HG03280 (cell line): ENCODE measurements around the gene COMMD3.
"Not testable (repeated sequence)": the region's sequence is repeated elsewhere in the genome, so short reads cannot be mapped to it uniquely, and the experiment has no call there.

Experiments used
- ATAC-seq: cut with Tn5 transposase; IDR thresholded peaks from one replicate; pipeline ENCODE4 v1.9.1; 2021; ENCODE audit warnings: mild to moderate bottlenecking, moderate library complexity; ENCODE audit not compliant: unreplicated experiment

The COMMD3 gene

GRCh38 chr10:22316286-22317075, at the start of gene COMMD3:
Gene COMMD3 (plus strand): TSS chr10:22316388. CDS start chr10:22316418, 30 bp downstream.
- peak; percentile 63 for ATAC-seq

- no peak for ATAC-seq
Observed at GRCh38 chr10:22268503-22268902, 47.7 kb upstream of the COMMD3 start.

GRCh38 chr10:22271786-22272185, 44.4 kb upstream of the COMMD3 start:
- no peak for ATAC-seq

GRCh38 chr10:22278441-22278782, 37.8 kb upstream of the COMMD3 start:
- ATAC-seq, result no peak

- no peak for ATAC-seq
Observed at GRCh38 chr10:22280078-22280477, 36.1 kb upstream of the COMMD3 start.

- ATAC-seq, result no peak
Observed at GRCh38 chr10:22285130-22285529, 31.1 kb upstream of the COMMD3 start.

- ATAC-seq, result no peak
Observed at GRCh38 chr10:22293747-22294404, 22.3 kb upstream of the COMMD3 start.

- no peak for ATAC-seq
Observed at GRCh38 chr10:22294694-22295093, 21.5 kb upstream of the COMMD3 start.

- no peak for ATAC-seq
Observed at GRCh38 chr10:22301193-22301592, 15.0 kb upstream of the COMMD3 start.

- no peak for ATAC-seq
Observed at GRCh38 chr10:22303461-22303860, 12.7 kb upstream of the COMMD3 start.

GRCh38 chr10:22305721-22306120, 10.5 kb upstream of the COMMD3 start:
- no peak for ATAC-seq

- peak; percentile 93 for ATAC-seq
Observed at GRCh38 chr10:22308390-22308789, 7.8 kb upstream of the COMMD3 start.

GRCh38 chr10:22309180-22310000, 6.8 kb upstream of the COMMD3 start:
- ATAC-seq, result no peak

- not testable (repeated sequence) for ATAC-seq
Observed at GRCh38 chr10:22310012-22310411, 6.2 kb upstream of the COMMD3 start.

GRCh38 chr10:22310928-22311327, 5.3 kb upstream of the COMMD3 start:
- ATAC-seq, result no peak

- no peak for ATAC-seq
Observed at GRCh38 chr10:22314852-22315251, 1.3 kb upstream of the COMMD3 start.

- peak; percentile 28 for ATAC-seq
Observed at GRCh38 chr10:22315455-22316285, 518 bp upstream of the COMMD3 start.

GRCh38 chr10:22317076-22317370, 835 bp downstream of the COMMD3 start:
- peak; percentile 29 for ATAC-seq

GRCh38 chr10:22317771-22318565, 1.8 kb downstream of the COMMD3 start:
- ATAC-seq, result no peak

- ATAC-seq, result no peak
Observed at GRCh38 chr10:22318772-22319171, 2.6 kb downstream of the COMMD3 start.
